Hindlimb muscle (tissue), 1 donor: ENCODE results near the gene CES5A. TPM values are rescaled to one million over a fixed set of nuclear protein-coding genes. Genes with fewer than 3 reads are reported as not detected.
A peak's percentile ranks its signal among the peaks of the same experiment; 100 is the strongest.
"Not testable (repeated sequence)": the region's sequence is repeated elsewhere in the genome, so short reads cannot be mapped to it uniquely, and the experiment has no call there.

Experiments
- DNase-seq: peaks from one replicate; pipeline ENCODE4 v3.0.0-alpha.2; 2013
- polyA plus RNA-seq: library from polyadenylated mRNA; unstranded; fragments of 120-200 nt; gene quantifications from one replicate; pipeline ENCODE4 v1.2.1, GENCODE V29; 2013; ENCODE audit not compliant: insufficient read length

Gene CES5A
- polyA plus RNA-seq, 1 donor = not detected

- no peak for DNase-seq
Measured at GRCh38 chr16:55873122-55873521, 2.1 kb downstream of the CES5A start.

GRCh38 chr16:55872130-55872529 is 3.0 kb downstream of the CES5A start:
- DNase-seq = no peak

GRCh38 chr16:55871411-55872038 is 3.6 kb downstream of the CES5A start:
- no peak for DNase-seq

- DNase-seq = no peak
Measured at GRCh38 chr16:55868980-55869379, 6.2 kb downstream of the CES5A start.

- no peak for DNase-seq
Measured at GRCh38 chr16:55868137-55868536, 7.0 kb downstream of the CES5A start.

GRCh38 chr16:55861288-55861687 is 13.9 kb downstream of the CES5A start:
- DNase-seq = no peak

- DNase-seq = not testable (repeated sequence)
Measured at GRCh38 chr16:55857650-55858049, 17.5 kb downstream of the CES5A start.

GRCh38 chr16:55856950-55857349 is 18.2 kb downstream of the CES5A start:
- no peak for DNase-seq

GRCh38 chr16:55853114-55853513 is 22.1 kb downstream of the CES5A start:
- no peak for DNase-seq

- no peak for DNase-seq
Measured at GRCh38 chr16:55849536-55849935, 25.6 kb downstream of the CES5A start.

GRCh38 chr16:55846598-55847346 is 28.4 kb downstream of the CES5A start:
- no peak for DNase-seq

- DNase-seq = no peak
Measured at GRCh38 chr16:55843105-55843395, 32.1 kb downstream of the CES5A start.

GRCh38 chr16:55842369-55843104 is 32.6 kb downstream of the CES5A start:
- DNase-seq = peak; percentile 42

GRCh38 chr16:55839115-55839514 is 36.1 kb downstream of the CES5A start:
- DNase-seq = no peak

- DNase-seq = no peak
Measured at GRCh38 chr16:55836158-55836611, 39.0 kb downstream of the CES5A start.

GRCh38 chr16:55835581-55835980 is 39.6 kb downstream of the CES5A start:
- no peak for DNase-seq

- not testable (repeated sequence) for DNase-seq
Measured at GRCh38 chr16:55835173-55835572, 40.0 kb downstream of the CES5A start.

- DNase-seq = no peak
Measured at GRCh38 chr16:55834049-55834448, 41.1 kb downstream of the CES5A start.

GRCh38 chr16:55832773-55833691 is 42.1 kb downstream of the CES5A start, which contains the start of gene CES1:
Gene CES1, minus strand, starts transcription at chr16:55833096. Its CDS starts 41 bp downstream, at chr16:55833055.
- no peak for DNase-seq

GRCh38 chr16:55832425-55832772 is 42.8 kb downstream of the CES5A start:
- DNase-seq = no peak

GRCh38 chr16:55830658-55831294 is 44.4 kb downstream of the CES5A start:
- no peak for DNase-seq

- DNase-seq = not testable (repeated sequence)
Measured at GRCh38 chr16:55829232-55829631, 45.9 kb downstream of the CES5A start.
